ENCODE data around the gene GIPC2.
"Not testable (repeated sequence)": the region's sequence is repeated elsewhere in the genome, so short reads cannot be mapped to it uniquely, and the experiment has no call there.

The GIPC2 gene

GRCh38 chr1:78038071-78038470 is 7.7 kb upstream of the GIPC2 start:
- DNase-seq = no peak

- DNase-seq = no peak
These were observed 7.3 kb upstream of the GIPC2 start for GRCh38 chr1:78038491-78038939.

- no peak for DNase-seq
These were observed 5.2 kb upstream of the GIPC2 start for GRCh38 chr1:78040484-78041089.

DNA sequence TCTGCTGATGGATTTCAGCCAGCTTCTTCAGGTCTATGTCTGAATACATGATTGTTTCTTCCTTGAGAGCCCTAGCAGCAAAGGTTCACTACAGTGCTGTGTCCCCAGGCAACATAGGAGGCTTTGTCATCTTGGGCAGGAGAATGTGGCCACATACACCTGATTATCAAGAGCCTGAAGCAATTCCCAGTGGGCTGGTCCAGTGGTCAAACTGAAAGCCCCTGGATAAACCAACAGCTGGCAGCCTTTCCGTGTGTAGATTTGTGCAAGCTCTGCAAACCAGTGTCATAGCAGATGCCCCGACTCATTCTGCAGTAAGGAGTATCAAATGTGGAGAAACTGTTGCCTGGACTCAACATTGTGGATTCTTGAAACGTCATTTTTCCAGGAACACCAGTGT is 2.3 kb upstream of the GIPC2 start:
- DNase-seq = no peak

DNA sequence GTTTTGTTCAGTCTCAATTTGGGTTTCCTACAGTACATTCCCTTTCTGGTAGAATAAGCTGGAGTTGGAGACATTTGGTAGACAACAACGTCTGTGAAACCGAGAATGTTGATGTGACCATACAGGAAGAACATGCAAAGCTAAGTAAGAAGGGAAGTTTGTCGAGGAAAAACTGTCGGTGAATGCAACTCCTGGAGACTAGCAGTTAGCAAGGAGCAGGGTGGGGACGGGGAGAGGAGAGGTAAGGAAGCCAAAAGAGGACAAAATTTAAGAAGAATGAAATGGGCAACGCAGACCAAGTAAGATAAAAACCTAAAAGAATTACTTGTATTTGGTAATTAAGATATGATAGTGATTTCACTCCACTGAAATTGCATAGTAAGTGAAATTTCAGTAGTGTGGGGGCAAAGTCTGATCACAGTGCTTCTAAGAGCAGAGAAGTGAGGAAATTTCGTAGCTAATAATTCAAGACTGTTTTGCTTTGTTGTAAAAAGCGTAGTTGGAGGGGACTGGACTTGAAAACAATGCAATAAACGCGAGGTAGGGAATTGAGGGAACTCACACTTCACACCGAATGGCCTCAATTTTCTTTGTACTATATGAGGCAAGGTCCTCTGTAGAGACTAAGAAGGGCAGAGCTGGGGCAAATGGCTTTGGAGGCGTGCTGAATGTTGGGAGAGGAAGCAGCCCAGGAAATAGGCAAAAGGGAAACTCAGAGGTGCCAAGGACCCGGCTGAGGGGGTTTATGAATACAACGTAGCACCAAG is 787 bp upstream of the GIPC2 start:
- no peak for DNase-seq

GRCh38 chr1:78045563-78045925 is 222 bp upstream of the GIPC2 start:
- DNase-seq = no peak

DNA sequence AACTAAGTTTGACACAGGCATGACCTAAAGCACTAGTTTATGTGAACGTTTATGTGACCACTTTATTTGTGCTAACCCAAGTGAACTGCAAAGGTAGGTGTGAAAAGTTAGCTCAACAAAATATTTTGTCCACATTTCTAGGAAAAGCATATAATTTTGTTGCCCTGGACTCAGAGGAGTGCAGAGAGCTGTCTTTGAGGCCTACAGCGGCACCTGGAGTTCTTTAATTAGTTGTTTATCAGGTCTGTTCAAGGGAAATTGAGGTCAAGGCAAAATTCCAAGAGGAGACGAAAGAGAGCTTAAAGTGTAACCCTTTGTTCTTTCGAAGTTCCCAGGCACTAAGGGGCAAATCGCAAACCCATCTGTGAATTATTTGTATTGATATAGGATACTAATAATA is 1.3 kb downstream of the GIPC2 start:
- no peak for DNase-seq

GRCh38 chr1:78047631-78048030 is 1.9 kb downstream of the GIPC2 start:
- no peak for DNase-seq

- no peak for DNase-seq
These were observed 2.7 kb downstream of the GIPC2 start for GRCh38 chr1:78048446-78048845.

DNA sequence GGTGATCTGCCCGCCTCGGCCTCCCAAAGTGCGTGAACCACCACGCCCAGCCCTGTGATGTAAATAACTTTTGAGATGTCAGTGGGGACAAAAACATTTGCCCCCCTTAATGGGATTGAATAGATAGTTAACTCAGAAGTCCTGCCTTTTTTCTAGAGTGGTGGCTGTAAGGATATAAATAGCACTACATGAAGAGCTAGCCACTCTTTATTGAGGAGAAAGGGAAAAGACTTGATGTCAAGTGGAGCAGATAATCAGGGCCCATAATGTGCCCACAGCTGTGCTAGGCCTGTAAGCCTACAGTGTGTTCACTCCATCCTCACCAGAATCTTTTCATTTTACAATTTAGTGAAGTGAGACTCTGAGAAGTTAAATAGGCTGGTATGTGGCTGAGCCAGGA is 3.6 kb downstream of the GIPC2 start:
- no peak for DNase-seq

DNA sequence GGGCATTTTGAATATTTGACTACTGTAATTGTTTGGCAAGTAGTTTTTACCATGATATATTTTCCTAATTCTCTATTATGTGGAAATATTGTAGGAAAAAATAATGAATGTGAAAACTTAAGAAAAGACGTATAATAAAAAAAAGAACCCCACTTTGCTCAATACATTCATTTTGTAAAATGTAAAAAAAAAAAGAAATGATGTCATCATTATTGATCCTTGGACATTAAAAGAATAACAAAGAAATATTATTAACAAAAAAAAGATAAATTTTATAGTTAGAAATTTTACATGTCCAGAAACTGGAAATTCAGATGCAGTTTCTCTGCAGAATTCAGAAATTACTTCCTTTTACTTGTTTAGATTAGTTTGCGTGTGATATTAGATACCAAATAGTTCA is 5.2 kb downstream of the GIPC2 start:
- DNase-seq = no peak

- no peak for DNase-seq
These were observed 7.1 kb downstream of the GIPC2 start for GRCh38 chr1:78052685-78053405.

GRCh38 chr1:78053498-78053897 is 7.7 kb downstream of the GIPC2 start:
- DNase-seq = no peak

DNA sequence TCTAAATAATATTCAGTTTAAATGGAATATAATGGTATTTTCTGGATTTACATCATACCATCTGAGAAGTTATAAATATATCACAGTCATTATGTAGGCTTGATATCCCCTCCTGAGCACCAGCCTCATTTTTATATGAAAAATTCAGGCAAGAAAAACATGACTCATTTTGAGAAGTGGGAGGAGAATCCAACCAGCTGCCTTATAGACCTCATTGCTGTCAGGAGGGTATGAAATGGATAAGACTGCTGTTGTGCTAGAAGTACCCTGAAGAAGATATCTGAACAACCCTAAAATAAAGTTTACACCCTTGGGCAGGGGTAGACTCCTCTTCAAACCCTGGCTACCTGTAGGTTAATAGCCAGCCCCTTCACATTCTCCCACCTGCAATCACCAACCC is 8.8 kb downstream of the GIPC2 start:
- no peak for DNase-seq

- no peak for DNase-seq
These were observed 9.2 kb downstream of the GIPC2 start for GRCh38 chr1:78054972-78055371.

DNA sequence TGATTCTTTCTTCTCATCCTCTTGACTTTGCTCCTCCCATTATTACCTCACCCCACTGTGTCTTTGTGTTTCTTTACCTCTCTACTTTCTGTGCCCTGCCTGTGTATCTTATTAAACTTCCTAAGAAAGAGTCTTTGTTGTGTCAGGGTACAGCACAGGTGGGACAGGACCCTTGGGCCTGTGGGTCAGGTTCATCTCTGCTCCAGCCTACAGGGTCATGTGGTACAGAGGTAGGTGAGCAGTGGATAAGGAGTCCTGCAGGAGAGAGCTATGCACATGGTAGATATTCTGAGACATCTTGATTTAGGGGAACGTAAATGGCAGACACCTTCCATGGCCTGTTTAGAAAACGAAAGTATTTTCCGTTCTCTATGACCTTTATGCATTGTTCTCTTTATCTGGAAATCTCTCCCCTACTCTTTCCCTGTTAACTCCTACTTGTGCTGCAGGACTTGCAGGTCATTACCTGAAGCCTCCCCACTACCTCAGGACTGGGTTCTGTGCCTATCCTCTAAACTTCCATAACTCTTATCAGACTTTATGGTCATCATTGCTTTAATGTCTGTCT is 9.9 kb downstream of the GIPC2 start:
- DNase-seq = no peak

DNA sequence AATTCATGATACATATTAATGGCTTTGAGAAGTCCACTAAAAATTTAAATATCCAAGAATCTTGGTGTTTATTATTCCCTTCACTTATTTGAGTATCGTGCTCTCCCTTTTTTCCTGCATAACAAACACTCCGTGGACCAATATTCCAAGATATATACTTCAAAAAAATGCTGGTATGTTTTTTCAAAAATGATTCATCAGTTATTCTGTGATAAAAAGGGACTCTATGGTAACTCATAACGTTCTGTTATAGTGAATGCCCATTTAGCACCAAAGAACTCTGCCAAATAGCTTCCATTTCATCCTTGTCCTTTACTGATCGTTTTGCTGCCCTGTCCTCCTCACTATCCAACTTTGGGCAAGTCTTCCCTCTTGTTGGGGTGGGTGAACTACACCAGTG is 12.9 kb downstream of the GIPC2 start:
- no peak for DNase-seq

- no peak for DNase-seq
These were observed 15.2 kb downstream of the GIPC2 start for GRCh38 chr1:78060857-78061563.

GRCh38 chr1:78061825-78062523 is 16.2 kb downstream of the GIPC2 start:
- DNase-seq = no peak

DNA sequence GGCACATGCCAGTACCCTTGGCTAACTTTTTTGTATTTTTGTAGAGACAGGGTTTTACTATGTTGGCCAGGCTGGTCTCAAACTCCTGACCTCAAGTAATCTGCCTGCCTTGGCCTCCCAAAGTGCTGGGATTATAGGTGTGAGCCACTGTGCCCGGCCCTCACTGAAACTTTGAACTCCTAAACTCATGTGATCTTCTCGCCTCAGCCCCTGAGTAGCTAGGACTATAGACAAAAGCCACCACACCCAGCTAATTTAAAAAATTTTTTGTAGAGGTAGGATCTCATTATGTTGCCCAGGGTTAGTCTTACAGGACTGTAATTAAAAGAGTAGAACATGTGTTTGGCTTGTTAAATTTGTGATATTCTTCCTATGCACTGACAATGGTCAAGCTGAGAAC is 19.1 kb downstream of the GIPC2 start:
- DNase-seq = not testable (repeated sequence)

DNA sequence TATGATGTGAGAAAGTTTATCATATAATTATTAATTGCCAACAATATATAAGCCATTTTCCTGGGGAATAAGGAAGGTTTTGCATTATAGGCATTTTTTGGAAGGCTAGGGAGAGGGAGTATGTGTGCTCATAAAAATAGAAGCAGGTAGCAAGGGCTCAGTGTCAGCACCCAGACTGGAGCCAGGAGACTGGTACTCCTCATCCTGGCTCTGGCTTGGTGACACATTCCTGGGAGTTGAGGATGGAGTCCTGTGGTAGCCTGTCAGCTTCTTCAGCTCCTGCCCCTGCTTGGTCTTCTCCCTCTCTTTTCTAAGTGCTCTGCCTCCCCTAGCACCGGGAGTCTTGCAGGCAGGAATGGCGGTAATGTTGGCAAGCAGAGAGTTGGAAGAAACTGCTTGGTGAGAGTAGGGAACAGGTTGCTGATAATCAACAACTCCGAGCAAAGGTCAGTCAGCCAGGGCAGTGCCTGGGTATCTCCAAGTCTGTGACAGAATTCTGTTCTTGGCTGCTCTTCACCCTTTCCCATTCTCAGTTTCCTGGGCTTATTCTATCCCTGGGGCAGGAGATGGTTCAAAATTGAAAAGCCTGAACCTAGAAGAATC is 23.0 kb downstream of the GIPC2 start:
- DNase-seq = no peak

DNA sequence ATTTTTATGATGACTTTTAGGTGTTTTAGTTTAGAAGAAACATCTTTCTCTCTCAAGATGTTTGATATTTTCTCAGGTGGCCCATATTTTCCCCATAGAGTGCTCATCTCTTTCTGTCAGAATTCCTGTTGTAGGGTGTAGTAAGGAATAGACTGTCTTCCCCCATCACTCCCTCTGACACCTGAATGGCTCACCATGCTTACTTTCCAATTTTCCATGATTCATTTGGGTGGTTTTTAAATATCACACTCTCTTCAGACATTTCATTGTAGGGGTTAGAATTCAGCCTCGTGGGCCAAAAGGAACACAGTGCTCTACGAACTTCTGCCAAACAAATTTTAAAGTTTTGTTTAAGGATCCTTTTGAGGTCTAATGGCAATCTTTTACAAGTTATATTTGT is 24.0 kb downstream of the GIPC2 start:
- no peak for DNase-seq

Measured in 8988T (cell line).